ENCODE measurements around the gene PMEPA1.

Gene PMEPA1, protein sequence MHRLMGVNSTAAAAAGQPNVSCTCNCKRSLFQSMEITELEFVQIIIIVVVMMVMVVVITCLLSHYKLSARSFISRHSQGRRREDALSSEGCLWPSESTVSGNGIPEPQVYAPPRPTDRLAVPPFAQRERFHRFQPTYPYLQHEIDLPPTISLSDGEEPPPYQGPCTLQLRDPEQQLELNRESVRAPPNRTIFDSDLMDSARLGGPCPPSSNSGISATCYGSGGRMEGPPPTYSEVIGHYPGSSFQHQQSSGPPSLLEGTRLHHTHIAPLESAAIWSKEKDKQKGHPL

DNA sequence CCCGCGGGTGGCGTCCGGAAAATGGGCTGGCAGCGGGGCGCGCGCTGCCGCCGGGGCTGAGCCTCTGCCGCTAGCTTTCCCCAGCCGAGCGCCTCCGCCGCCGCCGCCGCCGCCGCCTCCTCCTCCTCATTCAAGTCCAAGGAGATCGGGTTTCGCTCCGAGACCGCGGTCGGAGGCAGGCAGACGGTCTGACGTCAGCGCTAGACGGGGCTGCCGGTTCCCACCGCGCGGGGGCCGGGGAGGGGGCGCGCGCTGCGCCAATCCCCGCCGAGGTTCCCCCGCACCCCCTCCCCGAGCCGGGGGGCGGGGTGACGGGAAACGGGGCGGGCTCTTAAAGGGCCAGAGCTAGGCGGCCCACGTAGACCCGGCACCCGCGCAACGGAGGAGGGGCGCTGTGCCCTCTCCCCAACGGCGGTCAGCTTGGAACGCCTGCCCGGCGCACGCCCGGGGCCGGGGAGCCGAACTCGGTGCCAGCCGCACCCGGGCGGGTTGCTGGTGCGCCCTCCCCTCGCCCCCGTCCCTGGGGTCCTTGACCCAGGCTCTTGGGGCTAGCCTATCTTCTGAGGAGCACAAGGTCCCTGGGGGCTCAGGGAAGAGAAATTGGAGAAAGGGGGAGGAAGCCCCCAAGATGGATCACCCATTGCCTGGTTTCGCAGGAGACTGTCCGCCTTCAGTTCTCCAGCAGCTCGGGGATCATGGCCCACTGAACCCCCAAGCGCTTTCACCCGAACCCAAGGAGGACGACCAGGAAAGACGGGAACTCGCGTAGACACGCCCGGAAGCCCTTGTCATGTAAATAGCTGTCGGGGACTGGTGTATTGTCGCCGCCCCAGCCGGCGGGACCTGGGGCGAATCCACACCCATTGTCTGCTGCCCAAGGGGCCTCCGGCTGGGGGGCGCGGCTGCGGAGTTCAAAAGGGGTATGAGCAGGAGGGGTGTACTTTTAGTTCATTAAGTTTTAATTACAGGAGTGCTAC lies at the start of gene PMEPA1:
Gene PMEPA1, minus strand, starts transcription at position 193 of the 977 bp plus-strand sequence. CDS start 433 bp downstream, outside the sequence.
- DNase-seq: peak; percentile 94

DNA sequence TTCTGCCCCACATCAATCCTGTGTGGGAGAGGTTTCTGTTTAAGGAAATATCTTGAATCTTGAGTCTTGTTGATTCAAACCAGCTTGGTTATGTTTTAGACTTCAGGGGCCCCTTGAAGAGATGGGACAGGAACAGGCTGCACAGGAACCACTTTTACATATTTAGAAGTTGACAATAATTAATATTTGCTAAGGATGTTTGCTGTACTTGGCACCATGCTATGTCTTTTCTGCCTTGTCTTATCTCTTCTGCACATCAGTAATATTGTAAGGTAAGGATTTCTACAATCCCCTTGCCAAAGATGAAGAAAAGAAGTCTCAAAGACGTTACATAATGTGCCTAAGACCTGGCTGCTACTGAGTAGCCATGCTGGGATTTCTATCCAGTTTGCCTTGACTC lies 48.0 kb upstream of the PMEPA1 start:
- DNase-seq: no peak

DNA sequence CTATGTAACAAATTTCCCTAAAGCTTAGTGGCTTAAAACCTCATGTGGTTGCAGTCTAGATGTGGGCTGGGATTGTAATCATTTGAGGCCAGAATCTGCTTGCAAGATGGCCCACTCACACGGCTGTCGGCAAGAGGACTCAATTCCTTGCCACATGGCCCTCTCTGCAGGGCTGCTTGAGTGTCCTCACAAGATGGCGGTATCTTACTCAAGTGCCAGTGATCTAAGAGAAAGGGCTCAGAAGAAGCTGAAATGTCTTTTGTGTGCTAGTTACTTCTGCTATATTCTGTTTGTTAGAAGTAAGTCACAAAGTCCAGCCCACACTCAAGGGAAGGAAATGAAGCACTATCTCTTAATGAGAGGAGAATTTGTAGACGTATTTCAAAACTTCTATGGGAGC lies 47.1 kb upstream of the PMEPA1 start:
- no peak for DNase-seq

DNA sequence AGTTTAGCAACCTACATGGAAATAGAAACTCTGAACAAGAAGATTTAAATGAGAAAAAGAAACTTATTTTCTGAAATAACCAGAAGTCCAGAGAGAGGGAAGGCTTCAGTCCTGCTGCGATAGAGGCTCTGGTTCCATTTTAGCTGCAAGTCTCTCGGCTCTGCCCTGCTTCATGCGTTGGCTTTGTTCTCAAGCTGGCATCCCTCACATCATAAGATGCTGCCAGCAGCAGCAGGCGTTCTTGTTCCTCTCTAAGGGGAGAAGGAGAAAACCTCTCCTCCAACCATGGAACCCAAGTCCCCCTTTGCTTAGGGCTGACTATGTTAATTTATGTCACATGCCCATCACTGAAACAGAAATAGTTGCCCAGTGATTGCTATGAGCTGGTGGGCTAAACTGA lies 46.4 kb upstream of the PMEPA1 start:
- DNase-seq: no peak

DNA sequence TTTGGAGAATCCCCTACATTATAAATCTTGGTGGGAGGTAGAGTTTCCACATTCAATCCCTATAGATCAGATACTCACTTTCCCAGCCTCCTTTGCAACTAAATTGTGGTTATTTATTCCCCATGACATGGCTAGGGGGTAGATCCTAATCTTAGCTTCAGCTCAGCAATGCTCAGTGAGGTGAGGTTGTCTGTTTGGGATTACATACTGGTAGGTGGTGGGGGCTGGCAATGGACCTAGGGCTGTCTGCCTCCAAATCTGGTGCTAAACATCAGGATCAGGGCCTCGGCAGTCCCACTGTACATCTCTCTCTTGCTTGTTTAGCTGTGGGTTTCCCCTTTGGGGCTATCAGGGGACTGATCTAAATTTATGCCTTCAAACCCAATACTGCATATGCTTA lies 45.8 kb upstream of the PMEPA1 start:
- no peak for DNase-seq

DNA sequence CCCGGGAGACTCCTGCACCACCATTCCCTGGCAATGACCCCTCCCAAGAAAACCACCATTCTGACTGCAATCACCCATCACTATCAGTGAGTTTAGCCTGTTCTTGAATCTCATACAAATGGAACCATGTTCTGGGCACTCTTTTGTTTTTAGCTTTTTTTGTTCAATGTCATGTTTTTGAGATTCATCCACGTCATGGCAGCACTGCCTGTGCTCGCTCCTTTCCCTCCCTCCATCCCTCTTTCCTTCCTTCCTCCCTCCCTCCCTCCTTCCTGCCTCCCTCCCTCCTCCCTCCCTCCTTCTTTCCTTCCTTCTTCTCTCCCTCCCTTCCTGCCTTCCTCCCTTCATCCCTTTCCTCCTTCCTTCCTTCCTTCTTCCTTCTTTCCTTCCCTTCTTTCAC lies 44.4 kb upstream of the PMEPA1 start:
- DNase-seq: no peak

DNA sequence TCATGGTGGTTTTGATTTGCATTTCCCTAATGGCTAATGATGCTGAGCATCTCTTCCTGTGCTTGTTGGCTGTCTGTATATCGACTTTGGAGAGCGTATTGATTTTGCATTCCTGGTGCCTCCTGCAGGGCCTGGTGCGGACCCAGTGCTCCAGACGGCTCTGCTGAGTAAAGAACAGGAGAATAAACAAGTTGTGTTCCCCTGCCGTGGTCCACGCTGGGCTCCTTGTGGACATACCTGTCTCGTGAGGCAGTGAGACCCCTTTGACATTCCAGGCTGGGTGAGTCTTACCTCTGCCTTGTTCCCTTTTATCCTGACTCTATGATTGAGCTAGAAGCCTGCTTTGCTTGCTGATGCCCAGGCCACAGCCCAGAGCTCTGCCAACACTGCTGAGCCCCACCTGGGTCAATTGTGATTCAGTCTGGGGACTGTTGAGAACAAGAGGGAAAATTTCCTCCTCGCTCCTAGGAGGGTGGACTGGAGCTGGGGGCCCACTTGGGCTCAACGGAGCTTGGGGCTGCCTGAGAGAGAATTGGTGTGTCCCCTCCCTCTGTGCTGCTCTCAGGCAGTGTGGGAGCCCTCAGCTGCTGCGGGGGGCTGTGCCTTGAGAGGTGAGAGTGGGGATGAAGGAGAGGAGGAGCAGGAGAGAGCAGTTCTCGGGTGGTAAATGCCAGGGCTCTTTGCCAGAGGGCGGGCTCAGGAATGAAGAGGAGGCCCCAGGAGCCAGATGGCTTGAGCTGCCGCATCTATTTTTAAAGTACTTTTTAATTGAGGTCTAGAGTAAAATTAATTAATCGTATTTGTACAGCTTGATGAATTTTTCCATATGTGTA lies 43.7 kb upstream of the PMEPA1 start:
- DNase-seq: no peak

DNA sequence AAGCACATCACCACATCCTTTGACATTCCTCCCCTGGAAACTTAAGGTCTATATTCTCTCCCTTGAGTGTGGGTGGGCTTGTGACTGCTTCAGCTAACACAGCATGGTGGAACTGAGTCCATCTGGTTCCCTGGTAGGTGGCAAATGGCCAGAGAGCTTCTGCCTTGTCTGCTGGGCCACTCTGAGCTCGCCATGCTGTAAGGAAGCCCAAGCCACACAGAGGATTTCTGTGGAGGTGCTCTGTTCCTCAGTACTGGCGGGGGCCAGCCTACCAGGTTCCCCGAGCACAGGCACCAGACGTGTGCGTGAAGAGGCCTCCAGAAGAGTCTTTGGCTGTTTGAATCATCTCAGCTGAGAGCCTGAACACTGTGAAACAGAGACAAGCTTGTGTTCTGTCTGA lies 41.6 kb upstream of the PMEPA1 start:
- DNase-seq: no peak

DNA sequence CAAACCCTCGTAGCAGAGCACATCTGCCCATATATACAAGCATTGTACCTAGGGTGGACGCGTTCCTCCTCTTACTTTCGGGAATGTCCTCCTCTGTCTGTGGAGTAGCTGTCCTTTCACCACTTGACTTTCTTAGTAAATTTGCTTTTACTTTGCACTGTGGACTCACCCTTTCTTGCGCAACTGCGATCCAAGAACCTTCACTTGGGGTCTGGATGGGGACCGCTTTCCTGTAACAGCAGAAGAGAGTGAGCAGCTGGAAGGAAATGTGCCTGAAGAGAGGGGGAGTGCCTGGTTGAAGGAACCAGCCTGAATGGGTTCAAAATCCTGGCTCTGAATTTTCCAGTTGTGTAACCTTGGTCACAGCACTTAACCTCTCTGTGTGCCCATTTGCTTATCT lies 40.1 kb upstream of the PMEPA1 start:
- DNase-seq: no peak

DNA sequence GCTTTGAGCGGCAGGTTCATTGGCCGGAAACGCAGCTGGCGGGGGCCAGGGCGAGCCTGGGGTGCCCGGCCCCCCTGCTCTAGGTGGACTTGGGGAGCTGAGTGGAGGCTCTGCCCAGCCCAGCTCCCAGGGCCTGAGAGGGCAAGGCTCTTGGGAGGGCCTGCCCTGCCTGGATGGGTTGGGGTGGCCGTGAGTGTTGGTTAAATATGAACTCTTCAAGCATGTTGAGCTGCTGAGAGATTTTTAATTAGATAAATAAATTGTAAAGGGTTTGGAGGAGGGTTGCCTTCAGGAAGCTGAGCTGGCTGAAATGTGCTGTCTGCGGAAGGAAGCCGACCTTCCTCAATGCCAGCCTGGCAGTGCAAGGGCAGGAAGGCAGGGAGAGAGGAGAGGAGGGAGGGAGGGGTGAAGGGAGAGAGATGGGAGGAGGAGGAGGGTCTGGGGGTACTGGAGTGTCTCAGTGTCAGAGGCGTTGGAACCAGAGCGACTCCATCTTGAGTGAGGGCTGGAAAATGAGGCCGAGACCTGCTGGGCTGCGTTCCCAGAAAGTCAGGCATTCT lies 39.4 kb upstream of the PMEPA1 start:
- no peak for DNase-seq

DNA sequence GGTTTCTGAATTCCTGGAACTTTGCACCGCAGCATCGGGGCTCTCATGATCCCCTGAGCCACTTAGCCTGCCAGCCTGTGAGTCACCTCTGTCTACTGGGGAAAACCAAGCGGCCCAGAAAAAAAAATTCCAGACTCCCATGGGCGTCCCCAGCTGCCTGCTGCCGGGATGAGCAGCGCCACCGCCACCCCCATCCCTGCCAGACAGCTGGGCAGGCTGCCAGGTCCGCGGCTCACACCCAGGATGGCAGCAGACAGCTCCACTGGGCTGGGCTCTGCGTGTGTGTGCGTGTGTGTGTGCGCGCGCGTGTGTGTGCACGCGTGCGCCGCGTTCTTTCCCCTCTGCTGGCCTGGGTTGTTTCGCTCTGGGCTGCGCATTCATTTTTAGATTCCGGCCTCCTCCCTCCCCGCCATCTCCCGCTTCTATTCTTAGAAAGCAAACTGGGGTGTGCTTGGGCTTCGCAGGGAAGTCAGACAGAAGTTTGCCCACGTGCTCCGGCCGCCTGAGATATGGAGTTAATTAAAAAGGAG lies 38.9 kb upstream of the PMEPA1 start:
- peak; percentile 34 for DNase-seq

DNA sequence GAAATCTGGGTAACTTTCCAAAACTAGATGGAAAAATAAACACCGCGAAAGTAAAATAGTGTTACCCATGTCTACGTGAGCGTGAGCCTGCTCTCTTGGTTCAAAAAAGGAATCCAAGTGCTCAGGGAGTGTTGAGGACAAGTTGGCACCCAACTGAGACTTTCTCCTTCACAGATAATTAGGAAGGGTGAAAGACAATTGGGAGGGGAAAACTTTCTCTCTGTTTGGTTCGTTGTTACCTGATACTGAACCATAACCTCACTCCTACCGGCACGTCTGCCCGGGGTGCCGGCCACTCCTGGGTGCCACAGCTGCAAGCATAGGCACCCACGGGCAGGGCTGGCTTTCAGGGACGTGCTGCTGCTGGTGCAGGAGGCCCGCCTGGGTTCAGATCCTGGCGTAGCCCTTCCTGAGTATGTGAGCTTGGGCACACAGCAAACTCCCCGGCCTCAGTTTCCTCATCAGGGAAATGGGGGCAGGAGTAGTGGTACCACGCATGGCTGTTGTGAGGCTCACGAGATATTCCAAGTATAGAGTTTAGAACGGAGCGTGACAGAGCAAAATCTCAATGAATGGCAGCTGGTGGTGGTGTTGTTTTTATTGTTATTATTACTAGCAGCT lies 38.2 kb upstream of the PMEPA1 start:
- DNase-seq: no peak

DNA sequence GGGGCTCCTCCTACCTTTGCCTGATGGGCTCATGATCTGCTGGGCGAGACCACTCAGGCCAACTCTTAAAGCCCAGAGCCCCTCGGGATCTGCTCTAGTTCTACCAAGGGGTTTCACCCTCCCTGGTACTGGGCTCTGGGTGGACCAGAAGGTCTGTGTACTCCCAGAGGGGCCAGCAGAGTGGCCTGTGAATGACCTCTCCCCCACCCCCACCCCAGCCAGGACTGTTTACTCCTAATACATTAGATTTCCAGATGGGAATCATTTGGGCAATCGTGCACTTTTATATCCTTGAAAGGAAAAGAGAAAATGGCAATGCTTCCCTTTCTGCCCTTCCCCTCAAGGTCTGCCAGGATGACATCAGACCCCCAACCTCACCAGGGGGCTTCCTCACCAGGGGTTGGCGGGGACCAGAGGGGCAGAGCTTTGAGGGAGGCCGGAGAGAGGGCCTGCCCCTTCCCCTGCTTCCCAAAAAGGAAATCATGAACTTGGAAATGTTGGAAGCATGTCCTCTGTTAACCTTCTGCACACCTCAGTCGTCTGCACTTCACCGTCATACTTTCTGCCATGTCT lies 37.1 kb upstream of the PMEPA1 start:
- DNase-seq: no peak

DNA sequence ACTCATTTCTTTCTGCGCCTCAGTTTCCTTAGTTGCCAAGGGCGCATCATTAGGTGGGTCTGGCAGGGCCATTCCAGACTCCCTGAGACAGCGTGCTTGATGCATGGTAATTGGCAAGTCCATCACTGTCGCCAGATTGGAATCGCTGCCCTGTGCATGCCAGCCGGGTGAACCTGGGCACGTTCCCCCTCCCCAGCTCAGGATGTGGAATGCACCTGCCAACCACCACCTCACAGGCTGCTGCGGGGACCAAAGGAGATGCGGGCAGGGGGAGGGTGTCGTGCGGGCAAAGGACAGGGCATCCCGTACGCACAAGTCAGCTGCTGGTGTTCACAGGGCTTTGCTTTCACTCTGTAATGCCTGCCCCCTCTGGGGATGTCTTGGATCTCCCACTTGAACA lies 36.4 kb upstream of the PMEPA1 start:
- DNase-seq: no peak

DNA sequence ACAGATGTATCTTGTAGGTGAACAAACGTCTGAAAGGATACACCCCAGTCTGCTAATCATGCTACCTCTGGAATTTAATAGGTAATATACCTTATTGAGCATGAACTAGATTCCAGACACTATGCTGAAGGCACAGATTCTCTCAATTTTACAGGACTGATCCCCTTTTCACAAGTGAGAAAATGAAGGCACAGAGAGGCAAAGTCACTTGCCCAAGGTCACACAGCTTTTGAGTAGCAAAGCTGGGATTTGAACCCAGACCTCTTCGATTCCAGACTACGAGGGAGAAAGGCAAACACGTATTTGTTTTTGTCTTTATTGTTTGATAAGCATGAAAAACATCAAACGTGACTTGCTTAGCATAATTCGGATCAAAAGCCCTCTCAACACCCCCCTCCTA lies 34.4 kb upstream of the PMEPA1 start:
- no peak for DNase-seq

DNA sequence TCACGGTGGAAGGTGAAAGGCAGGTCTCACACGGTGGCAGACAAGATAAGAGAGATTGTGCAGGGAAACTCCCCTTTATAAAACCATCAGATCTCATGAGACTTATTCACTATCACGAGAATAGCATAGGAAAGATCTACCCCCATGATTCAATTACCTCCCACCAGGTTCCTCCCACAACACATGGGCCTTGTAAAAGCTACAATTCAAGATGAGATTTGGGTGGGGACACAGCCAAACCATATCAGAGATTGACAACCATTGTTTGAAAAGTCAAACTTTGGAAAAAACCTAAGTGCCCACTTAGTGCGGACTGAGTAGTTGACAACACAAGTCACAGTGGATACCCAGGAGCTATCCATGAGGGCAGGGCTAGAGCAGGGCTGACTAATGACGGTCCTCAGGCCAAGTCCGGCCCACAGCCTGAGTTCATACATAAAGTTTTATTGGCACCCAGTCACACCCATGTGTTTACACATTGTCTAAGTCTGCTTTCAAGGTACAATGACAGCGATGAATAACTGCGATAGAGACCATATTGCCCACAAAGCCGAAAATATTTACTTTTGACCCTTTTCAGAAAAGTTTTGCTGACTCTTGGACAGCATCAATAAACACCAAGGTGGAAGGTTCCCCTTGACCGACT lies 33.8 kb upstream of the PMEPA1 start:
- DNase-seq: no peak

DNA sequence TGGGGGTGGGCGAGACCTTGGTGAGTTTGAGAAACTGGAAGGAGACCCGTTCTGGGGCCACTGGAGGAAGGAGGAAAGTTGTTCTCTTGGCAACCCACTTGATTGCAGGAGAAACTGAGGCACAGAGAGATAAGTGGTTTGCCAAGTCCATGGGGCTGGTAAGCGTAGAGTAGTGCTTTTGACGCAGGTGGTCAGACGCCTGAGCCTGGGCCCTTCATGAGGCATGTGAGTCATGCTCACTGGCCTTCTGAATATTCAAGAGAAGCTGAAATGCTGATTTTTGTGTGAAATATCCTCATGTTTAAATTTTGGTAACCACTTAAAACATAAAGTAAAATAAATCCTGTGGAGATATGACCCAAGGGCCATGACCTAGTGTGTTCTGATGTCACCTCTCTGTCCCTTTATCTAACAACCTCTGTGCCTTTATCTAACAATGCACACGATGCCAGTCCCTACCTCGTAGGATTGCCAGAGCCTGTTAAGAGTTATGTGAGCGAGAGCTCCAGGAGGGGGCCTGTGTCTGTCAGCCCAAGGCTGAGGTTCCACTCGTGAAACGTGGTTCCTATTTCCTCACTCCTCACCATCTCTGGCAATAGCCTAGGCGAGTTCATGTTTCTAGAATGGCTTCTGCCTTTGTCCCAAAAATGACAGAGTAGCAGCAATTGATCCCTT lies 32.8 kb upstream of the PMEPA1 start:
- DNase-seq: no peak

DNA sequence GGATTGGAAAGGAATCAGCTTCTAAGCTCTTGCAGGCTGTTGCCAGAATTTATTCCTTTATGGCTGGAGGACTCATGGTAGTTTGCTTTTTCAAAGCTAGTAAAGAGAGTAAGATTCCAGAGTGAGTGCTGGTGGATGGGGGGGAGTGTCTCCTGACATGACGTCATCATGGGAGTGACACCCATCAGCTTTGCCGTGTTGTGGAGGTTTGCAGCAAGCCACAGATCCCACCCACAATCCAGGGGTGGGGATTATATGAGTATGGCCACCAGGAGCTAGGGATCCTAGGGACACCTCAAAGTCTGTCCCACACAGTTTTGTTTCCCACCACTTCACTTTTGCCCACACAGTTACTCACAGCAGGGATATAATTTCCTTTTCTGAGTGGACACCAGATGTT lies 28.7 kb upstream of the PMEPA1 start:
- DNase-seq: no peak

DNA sequence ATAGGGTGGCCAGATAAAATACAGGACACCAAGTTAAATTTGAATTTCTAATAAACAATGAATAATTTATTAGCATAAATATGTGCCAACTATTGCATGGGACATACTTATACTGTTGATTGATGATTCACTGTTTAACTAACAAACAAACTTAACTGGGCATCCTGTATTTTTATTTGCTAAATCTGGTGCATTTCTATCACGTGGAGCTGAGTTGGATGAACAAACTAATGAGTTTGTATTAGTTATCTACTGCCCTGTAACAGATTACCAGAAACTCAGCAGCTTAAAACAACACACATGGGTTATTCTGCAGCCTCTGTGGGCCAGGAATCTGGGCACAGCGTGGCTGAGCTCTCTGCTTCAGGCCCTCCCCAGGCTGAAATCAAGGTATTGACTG lies 28.2 kb upstream of the PMEPA1 start:
- no peak for DNase-seq

DNA sequence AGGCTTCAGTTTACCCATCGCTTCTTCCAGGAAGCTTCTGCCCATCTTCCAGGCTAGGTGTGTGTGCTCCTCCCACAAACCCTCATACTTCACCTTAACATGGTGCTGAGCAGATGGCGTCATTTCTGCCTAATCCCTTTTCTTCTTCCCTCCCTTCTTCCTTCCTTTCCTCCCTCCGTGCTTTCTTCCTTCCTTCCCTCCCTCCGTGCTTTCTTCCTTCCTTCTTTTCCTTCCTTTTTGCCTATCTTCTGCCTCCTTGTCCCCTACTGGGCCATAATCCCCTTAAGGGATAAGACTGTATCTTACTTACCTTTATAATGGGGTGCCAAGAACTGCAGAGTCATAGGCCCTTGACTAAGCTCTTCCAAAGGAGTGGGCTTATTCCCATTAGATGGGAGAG lies 27.5 kb upstream of the PMEPA1 start:
- DNase-seq: no peak
